Stimulated activated CD4-positive, alpha-beta T cell treated with anti-CD3 and anti-CD28 coated beads, Interleukin-12 subunit alpha, Interleukin-12 subunit beta, amount 100 ng/mL, for 24 hours (primary cell): ENCODE results near the gene ABR.

ENCODE experiments used
- DNase-seq, 2 experiments: peaks; one replicate each; pipeline ENCODE4 v3.0.0-alpha.2; 2020; ENCODE audit warnings: low read depth in 2 of 2

Gene ABR

DNA sequence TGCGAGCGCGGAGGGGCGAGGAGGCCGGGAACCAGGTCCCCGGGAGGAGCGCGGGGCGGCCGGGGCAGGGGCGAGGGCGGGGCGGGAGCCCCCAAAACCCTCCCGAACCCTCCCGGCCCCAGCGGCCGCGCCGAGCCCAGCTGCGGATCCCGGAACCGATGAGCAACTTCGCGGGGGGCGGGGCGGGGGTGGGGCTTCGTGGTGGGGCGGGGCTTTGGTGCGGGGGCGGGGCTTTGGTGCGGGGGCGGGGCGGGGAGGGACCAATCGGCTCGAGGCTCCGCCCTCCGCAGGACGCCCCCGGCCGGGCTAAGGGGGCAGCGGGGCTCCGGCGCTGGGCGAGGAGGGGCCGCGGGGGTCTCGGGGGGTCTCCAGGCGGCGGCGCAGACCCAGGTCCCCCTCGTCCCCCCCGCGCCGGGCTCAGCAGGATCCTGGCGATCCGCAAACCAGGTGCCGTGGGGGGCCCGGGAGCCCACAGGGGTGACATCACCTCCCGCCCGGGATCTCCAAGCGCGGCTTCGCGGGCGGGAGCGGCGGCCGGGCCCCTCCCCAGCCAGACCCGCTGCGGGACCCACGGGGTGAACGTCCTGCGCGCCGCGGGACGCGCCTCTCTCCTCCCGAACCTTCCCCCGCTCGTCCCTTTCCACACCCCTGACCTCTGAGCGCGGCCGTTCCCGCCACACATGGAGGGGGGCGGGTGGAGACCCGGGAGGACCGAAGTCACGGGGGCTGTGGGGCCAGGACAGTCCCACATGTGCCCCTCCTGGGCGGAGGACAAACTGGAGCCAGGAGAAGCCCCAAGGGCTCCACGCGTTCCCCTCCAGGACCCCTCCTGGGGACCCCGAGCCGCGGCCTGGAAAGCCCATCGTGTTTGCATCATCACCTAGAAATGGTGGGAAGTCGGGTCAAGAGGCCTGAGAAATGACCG, at the start of gene ABR:
ABR (minus strand) TSS at position 164 of the 925 bp plus-strand sequence. CDS start 254 bp downstream, outside the sequence.
- DNase-seq, result no peak

GRCh38 chr17:1229349-1229899, 49.6 kb upstream of the ABR start:
- DNase-seq, result peak in 1 of 2 experiments; percentile 34

- DNase-seq, result no peak
These were observed 49.1 kb upstream of the ABR start for GRCh38 chr17:1228781-1229348.

DNA sequence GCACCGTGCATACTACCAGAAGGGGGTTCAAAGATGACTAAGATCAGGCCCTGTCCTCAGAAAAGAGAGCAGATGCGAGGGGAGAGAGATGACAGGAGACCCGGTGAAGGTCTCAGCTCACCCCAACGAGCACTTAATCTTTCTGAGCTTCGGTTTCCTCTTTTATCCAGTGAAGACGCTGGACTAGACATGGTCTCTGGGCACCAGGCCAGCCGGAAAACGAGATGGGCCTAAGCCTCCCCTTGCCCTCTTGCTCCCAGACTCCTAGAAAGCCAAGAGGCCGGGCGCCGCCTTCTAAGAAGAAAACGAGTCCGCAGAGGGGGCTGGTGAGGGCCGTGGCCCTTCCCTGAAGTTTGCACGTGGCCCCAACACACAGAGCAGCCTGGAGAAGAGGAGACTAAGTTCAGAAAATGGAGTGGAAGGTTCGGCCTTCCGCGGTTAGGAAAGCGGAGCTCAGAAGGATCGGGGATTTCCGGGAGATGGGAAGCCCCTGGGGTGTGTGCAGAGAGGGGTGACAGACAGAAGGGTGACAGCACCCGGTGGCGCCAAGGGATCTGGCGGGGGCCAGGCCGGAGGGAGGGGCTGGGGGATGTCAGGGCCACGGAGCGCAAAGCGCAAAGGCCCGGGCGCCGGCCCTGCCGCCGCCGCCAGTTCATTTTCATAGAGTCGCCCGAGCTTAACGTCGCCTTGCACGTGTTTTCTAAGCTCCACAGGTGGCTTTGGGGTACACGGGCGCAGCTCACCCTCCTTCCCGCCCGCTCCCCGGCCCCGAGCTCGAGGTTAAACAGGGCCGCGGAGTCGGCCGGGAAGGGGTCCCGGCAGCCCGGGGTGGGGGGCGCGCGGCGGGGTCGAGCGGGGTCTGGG, 48.4 kb upstream of the ABR start:
- no peak for DNase-seq

DNA sequence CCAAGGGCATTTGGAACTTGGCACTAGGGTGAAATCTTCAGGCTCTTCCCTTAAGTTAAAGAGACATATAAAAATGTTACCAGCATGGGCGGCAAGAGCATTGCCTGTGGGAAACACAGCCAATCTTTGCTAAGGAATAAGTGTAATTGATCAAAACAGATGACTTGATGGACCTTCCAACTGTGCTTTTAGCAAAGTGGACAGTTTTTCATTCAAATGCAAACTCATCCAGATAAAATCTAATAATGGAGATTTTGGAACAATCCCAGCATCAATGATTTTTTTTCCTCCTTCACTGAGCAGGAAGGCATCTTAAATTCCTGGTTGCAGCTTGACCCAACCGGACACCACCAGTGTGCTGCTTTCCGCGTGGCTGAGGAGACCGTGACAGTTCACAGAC, 47.6 kb upstream of the ABR start:
- no peak for DNase-seq

GRCh38 chr17:1226308-1226707, 46.5 kb upstream of the ABR start:
- DNase-seq, result no peak

DNA sequence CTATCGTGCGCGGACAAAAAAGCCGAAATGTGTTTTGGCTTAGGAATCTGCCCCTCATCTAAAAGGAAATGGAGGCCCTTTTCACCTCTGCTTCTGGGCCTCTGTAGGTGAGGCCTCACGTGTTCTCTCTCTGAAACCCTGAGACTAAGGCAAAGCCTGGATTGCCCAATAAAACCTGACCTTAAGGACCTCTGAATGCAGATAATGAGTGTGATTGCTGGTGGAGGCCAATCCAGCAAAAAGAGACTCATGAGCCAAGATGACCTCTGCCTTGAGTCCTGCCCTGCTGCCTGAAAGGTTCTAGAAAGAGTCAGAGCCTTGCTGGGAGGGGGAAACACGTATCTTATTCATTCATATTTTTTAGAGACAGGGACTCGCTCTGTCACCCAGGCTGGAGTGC, 44.5 kb upstream of the ABR start:
- DNase-seq, result no peak

- DNase-seq, result no peak
These were observed 43.9 kb upstream of the ABR start for GRCh38 chr17:1223662-1224061.

DNA sequence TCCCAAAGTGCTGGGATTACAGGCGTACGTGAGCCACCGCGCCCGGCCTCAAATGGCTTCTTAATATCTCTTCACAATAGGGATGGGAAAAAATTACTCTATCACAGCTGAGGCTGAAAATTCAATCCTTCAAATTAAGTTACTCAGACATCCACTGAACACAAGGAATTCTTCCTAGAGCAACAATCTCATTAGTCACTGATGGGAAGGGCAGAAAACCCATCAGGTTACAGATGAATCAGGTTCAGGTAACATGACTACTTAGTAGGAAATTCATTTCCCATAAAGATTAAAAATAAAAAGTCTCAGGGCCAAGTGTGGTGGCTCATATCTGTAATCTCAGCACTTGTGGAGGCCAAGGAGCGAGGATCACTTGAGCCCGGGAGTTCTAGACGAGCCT, 42.5 kb upstream of the ABR start:
- DNase-seq, result no peak

DNA sequence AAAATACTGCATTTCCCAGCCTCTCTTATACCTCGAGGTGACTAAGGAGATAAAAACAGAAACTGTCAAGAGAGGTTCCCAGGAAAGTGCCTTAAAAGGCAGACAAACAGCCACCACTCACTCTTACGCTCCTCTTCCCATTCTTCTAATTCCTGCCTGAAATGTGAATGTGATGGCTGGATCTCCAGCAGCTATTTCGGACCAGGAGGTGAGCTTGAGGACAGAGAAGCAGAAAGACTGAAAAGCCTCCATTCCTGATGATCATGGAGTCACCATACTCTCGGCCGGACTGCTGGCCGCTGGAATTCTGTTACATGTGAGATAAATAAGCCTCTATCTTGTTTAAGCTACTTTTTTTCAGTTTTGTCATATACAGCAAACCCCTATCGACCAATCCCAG, 41.4 kb upstream of the ABR start:
- DNase-seq, result no peak

GRCh38 chr17:1220346-1220745, 40.6 kb upstream of the ABR start:
- DNase-seq, result no peak

- no peak for DNase-seq
These were observed 37.3 kb upstream of the ABR start for GRCh38 chr17:1217089-1217385.

- DNase-seq, result no peak
These were observed 36.7 kb upstream of the ABR start for GRCh38 chr17:1216217-1217088.

GRCh38 chr17:1212946-1213345, 33.2 kb upstream of the ABR start:
- no peak for DNase-seq

DNA sequence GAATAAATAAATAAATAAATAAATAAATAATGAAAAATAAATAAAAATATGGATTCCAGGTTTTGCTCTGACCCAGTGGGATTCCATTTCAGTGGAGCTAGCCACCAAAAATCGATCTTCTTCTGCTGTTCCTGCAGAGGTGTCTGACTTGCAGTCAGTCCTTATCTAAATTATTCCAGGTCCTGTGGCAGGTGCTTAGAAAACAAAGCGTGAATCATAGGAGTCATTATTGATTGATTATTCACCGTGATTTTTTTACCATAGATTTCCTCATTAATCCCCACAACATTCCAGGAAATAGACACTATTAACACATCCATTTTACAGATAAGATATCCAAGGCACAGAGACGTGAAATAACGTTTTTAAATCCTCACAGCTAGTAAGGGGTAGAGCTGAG, 31.5 kb upstream of the ABR start:
- DNase-seq, result no peak

DNA sequence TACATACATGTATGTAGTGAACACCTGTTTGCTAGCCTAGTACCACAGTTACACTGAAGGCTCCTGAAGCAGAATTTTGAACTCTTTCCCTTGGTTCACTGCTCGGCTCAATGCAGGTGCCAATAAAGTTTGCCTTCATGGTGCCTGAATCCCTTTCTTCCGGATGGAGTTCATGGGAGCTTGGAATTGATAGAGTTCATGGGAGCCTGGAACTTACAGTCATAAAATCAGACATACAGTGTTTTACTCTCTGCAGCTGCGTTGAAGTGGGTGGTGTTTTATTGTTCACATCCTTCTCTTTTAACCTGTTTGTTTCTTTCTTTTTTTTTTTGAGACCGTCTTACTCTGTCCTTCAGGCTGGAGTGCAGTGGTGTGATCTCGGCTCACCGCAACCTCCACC, 29.2 kb upstream of the ABR start:
- no peak for DNase-seq

DNA sequence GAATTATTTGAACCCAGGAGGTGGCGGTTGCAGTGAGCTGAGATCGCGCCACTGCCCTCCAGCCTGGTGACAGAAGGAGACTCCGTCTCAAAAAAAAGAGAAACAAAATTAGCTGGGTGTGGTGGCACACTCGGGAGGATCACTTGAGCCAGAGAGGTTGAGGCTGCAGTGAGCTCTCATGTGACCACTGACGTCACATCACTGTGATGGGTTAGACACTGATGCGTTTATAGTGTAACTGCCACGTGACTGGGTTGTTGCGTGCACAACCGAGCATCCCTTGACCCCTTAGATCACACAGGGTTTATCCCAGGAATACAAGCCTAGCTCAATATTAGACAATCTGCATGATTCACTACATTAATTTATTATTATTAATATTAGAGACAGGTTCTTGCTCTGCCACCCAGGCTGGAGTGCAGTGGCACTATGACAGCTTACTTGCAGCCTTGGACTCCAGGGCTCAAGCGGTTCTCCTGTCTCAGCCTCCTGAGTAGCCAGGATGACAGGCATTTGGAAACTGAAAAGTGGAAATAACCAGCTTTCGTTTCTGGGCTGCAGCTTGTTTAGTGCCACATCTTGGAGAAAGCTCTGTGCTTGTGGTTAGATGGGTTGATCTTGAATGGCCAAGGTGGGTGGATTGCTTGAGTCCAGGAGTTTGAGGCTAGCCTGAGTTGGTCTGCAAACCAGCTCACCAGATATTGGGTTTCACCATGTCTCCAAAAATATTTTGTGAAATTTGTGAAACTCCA, 26.4 kb upstream of the ABR start:
- no peak for DNase-seq

GRCh38 chr17:1203967-1204291, 24.1 kb upstream of the ABR start:
- no peak for DNase-seq

GRCh38 chr17:1203111-1203966, 23.6 kb upstream of the ABR start:
- peak in 1 of 2 experiments; percentile 44 for DNase-seq

GRCh38 chr17:1202291-1202690, 22.5 kb upstream of the ABR start:
- DNase-seq, result no peak
